GM18858 (cell line): ENCODE data around the gene MTCP1.

Source experiments
- ATAC-seq: cut with Tn5 transposase; IDR thresholded peaks from one replicate; pipeline ENCODE4 v1.9.1; 2021; ENCODE audit not compliant: unreplicated experiment

Gene MTCP1

GRCh38 chrX:155054255-155054654 is 16.7 kb downstream of the MTCP1 start:
- ATAC-seq, result no peak

GRCh38 chrX:155053656-155054055 is 17.3 kb downstream of the MTCP1 start:
- ATAC-seq, result no peak

- ATAC-seq, result no peak
These were observed 18.0 kb downstream of the MTCP1 start for GRCh38 chrX:155052738-155053498.

- ATAC-seq, result no peak
These were observed 21.8 kb downstream of the MTCP1 start for GRCh38 chrX:155048977-155049619.

- ATAC-seq, result no peak
These were observed 24.0 kb downstream of the MTCP1 start for GRCh38 chrX:155046811-155047528.

- no peak for ATAC-seq
These were observed 24.7 kb downstream of the MTCP1 start for GRCh38 chrX:155046129-155046810.

GRCh38 chrX:155035688-155036087 is 35.2 kb downstream of the MTCP1 start:
- ATAC-seq, result no peak

- no peak for ATAC-seq
These were observed 39.3 kb downstream of the MTCP1 start for GRCh38 chrX:155031657-155032056.

GRCh38 chrX:155028877-155029291 is 42.1 kb downstream of the MTCP1 start:
- no peak for ATAC-seq

- no peak for ATAC-seq
These were observed 42.8 kb downstream of the MTCP1 start for GRCh38 chrX:155028129-155028528.

GRCh38 chrX:155027509-155028066 is 43.3 kb downstream of the MTCP1 start:
- no peak for ATAC-seq

- peak; percentile 69 for ATAC-seq
These were observed 44.0 kb downstream of the MTCP1 start, which contains the start of gene FUNDC2 for GRCh38 chrX:155026727-155027508. FUNDC2 (plus strand) TSS chrX:155026844; CDS start chrX:155026939, 95 bp downstream.

- no peak for ATAC-seq
These were observed 44.6 kb downstream of the MTCP1 start for GRCh38 chrX:155026420-155026726.

- ATAC-seq, result no peak
These were observed 46.8 kb downstream of the MTCP1 start for GRCh38 chrX:155023907-155024833.

GRCh38 chrX:155022585-155022984 is 48.4 kb downstream of the MTCP1 start, which contains the start of gene F8:
F8 (minus strand) TSS chrX:155022723; CDS start chrX:155022552, 171 bp downstream.
- no peak for ATAC-seq

GRCh38 chrX:155020591-155020990 is 50.3 kb downstream of the MTCP1 start:
- no peak for ATAC-seq
